ENCODE measurements around the gene PFAS.

PFAS gene

DNA sequence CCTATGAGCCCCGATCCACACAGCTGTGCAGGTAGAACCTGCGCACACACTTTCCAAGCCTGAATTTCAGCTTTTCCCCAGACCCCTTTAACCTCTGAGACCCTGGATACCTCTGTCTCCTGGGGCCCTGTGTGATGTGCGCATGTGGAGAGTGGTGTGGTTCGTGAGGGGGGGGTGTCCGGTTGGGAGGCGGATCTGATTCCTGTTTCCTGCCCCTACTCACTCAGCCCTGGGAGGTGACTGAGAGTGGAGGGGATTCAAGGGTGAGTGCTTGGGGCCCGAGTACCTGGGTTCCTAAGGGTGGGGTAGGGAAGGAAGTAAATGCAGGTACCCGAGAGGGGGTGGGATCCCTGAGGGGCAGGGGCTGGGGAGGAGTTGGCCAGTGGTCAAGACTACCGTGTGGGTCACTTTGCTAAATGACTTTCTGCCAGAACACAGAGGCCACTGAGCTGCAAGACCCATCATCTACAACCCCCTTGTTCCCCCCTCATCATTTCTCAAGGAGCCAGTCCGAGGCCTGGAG is 61.6 kb downstream of the PFAS start:
- H3K9me3 ChIP-seq (ENCODE audit: control insufficient read depth, insufficient read depth, low read length), result no peaks in the 10 kb centered on the region
- H3K27ac ChIP-seq (ENCODE audit: low read depth, low read length), result no peak overlapping the region
- no peaks in the 10 kb centered on the region for H4K20me1 ChIP-seq (ENCODE audit: control insufficient read depth, insufficient read depth, low read depth, low read length)
- no peak overlapping the region for H3K4me2 ChIP-seq (ENCODE audit: low read length)
- no peaks in the 10 kb centered on the region for H3K36me3 ChIP-seq (ENCODE audit: control insufficient read depth, low read length)
- TF ChIP-seq EZH2phosphoT487 (IDR thresholded peaks at IDR 0.05; ENCODE audit: borderline replicate concordance, low read length), result no peak
- no peak for TF ChIP-seq CTCF (IDR thresholded peaks at IDR 0.05; ENCODE audit: low read depth, low read length, poor library complexity, severe bottlenecking)
- no peaks in the 10 kb centered on the region for H3K9me2 ChIP-seq (replicated peaks; ENCODE audit: control insufficient read depth, low read length)
- no peaks in the 10 kb centered on the region for H3K4me1 ChIP-seq (ENCODE audit: control insufficient read depth, low read length)
- no peaks in the 10 kb centered on the region for H3F3A ChIP-seq (ENCODE audit: control insufficient read depth, insufficient read depth)
- no peak overlapping the region for H3K4me3 ChIP-seq (ENCODE audit: low read length)
- peaks cover 2% of the 10 kb centered on the region; the same call in 1 of the 2 replicates for H3K27me3 ChIP-seq (ENCODE audit: control insufficient read depth, low read length)
- no peaks in the 10 kb centered on the region for H3K79me2 ChIP-seq (ENCODE audit: control insufficient read depth, low read length)

DNA sequence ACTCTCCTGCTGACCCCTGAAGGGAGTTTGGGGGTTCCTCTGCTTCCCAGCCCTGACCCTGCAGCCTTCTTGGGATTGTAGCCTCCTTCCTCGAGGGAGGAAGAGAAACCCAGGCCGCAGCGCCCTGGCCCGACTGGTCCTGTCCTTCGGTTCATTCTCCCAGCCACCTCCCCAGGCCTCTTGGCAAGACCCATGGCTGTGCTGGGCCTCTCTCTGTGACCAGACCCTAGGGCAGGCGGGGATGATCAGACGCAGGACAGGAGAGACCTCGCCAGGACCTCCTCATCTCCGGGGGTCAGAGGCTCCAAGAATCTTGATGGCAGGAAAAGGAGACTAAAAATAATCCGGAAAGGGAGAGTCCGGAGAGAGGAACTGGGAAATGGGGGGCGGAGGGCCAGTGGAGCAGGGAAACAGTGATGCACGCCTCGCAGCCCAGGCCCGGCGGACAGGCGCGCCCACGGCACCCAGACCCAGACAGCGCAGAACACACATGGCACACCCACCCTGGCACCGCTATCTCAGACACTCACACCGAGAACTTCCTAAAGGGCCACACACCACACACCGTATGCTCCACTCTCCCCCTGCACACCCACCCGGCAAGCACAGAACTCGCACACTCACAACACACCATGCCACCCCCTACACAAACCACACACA is 62.2 kb downstream of the PFAS start:
- Histone ChIP-seq H3K4me1 (ENCODE audit: control insufficient read depth, low read length) (no peaks in the 10 kb centered on the region), H4K20me1 (ENCODE audit: control insufficient read depth, insufficient read depth, low read depth, low read length) (no peaks in the 10 kb centered on the region), H3K4me2 (ENCODE audit: low read length) (no peak overlapping the region), H3K79me2 (ENCODE audit: control insufficient read depth, low read length) (no peaks in the 10 kb centered on the region), H3F3A (ENCODE audit: control insufficient read depth, insufficient read depth) (no peaks in the 10 kb centered on the region), H3K27me3 (ENCODE audit: control insufficient read depth, low read length) (peaks cover 3% of the 10 kb centered on the region; the same call in 1 of the 2 replicates), H3K4me3 (ENCODE audit: low read length) (no peak overlapping the region), H3K9me2 (replicated peaks; ENCODE audit: control insufficient read depth, low read length) (no peaks in the 10 kb centered on the region), H3K9me3 (ENCODE audit: control insufficient read depth, insufficient read depth, low read length) (no peaks in the 10 kb centered on the region), H3K36me3 (ENCODE audit: control insufficient read depth, low read length) (no peaks in the 10 kb centered on the region), H3K27ac (ENCODE audit: low read depth, low read length) (no peak overlapping the region)
- TF ChIP-seq EZH2phosphoT487 (IDR thresholded peaks at IDR 0.05; ENCODE audit: borderline replicate concordance, low read length), result no peak
- TF ChIP-seq CTCF (IDR thresholded peaks at IDR 0.05; ENCODE audit: low read depth, low read length, poor library complexity, severe bottlenecking), result no peak

GRCh38 chr17:8312251-8312650 is 63.2 kb downstream of the PFAS start:
- Histone ChIP-seq H3K4me1 (ENCODE audit: control insufficient read depth, low read length) (no peaks in the 10 kb centered on the region), H3K9me3 (ENCODE audit: control insufficient read depth, insufficient read depth, low read length) (no peaks in the 10 kb centered on the region), H3K79me2 (ENCODE audit: control insufficient read depth, low read length) (no peaks in the 10 kb centered on the region), H3F3A (ENCODE audit: control insufficient read depth, insufficient read depth) (no peaks in the 10 kb centered on the region), H3K36me3 (ENCODE audit: control insufficient read depth, low read length) (no peaks in the 10 kb centered on the region), H4K20me1 (ENCODE audit: control insufficient read depth, insufficient read depth, low read depth, low read length) (no peaks in the 10 kb centered on the region), H3K4me2 (ENCODE audit: low read length) (no peak overlapping the region), H3K4me3 (ENCODE audit: low read length) (no peak overlapping the region), H3K27me3 (ENCODE audit: control insufficient read depth, low read length) (peaks cover 5% of the 10 kb centered on the region; the same call in 1 of the 2 replicates), H3K27ac (ENCODE audit: low read depth, low read length) (no peak overlapping the region), H3K9me2 (replicated peaks; ENCODE audit: control insufficient read depth, low read length) (no peaks in the 10 kb centered on the region)
- TF ChIP-seq EZH2phosphoT487 (IDR thresholded peaks at IDR 0.05; ENCODE audit: borderline replicate concordance, low read length) (no peak), CTCF (IDR thresholded peaks at IDR 0.05; ENCODE audit: low read depth, low read length, poor library complexity, severe bottlenecking) (no peak)

Data from DOHH2 (cell line).